Glutamatergic neuron (in vitro differentiated cells): ENCODE measurements around the gene WDR70. TPM values are rescaled to one million over a fixed set of nuclear protein-coding genes. Genes with fewer than 3 reads are reported as not detected.
"Not testable (repeated sequence)": the region's sequence is repeated elsewhere in the genome, so short reads cannot be mapped to it uniquely, and the experiment has no call there.

ENCODE experiments used
- DNase-seq: peaks from one replicate; pipeline ENCODE4 v3.0.0; 2022
- H3K27ac Mint-ChIP-seq: one replicate; pipeline ENCODE4 v1.8.0; 2020; ENCODE audit warnings: mild to moderate bottlenecking, mixed read lengths, inconsistent platforms; ENCODE audit not compliant: unreplicated experiment
- H3K27me3 Mint-ChIP-seq: one replicate; pipeline ENCODE4 v1.8.0; 2020; ENCODE audit warnings: mild to moderate bottlenecking, moderate library complexity, mixed read lengths, inconsistent platforms; ENCODE audit not compliant: unreplicated experiment
- H3K36me3 Mint-ChIP-seq: one replicate; pipeline ENCODE4 v1.8.0; 2020; ENCODE audit warnings: mild to moderate bottlenecking, mixed read lengths, inconsistent platforms; ENCODE audit not compliant: unreplicated experiment
- H3K4me1 Mint-ChIP-seq: one replicate; pipeline ENCODE4 v1.8.0; 2020; ENCODE audit warnings: mild to moderate bottlenecking, low read depth, mixed read lengths, inconsistent platforms; ENCODE audit not compliant: unreplicated experiment
- H3K4me3 Mint-ChIP-seq: one replicate; pipeline ENCODE4 v1.8.0; 2020; ENCODE audit warnings: mild to moderate bottlenecking, mixed read lengths, inconsistent platforms; ENCODE audit not compliant: unreplicated experiment
- H3K9me3 Mint-ChIP-seq: one replicate; pipeline ENCODE4 v1.8.0; 2020; ENCODE audit warnings: mild to moderate bottlenecking, moderate library complexity, mixed read lengths, inconsistent platforms; ENCODE audit not compliant: unreplicated experiment
- total RNA-seq: library from RNA; stranded (reverse); fragmentation: NEBNext Ultra II Directional; extraction: Animal tissue kit (Norgen Biotek cat#: 25700); gene quantifications from one replicate; pipeline ENCODE4 v1.2.1, GENCODE V29; 2021; ENCODE audit not compliant: unreplicated experiment
- TF ChIP-seq, protein P1 (sequence below): fragments of 200-600 bp; sonication (generic); IDR thresholded peaks from one replicate; pipeline ENCODE4 v1.5.0; 2021; ENCODE audit not compliant: partially characterized antibody, unreplicated experiment

WDR70 gene
- total RNA-seq, 1 donor from 2014 or later = 38.1 TPM

- H3K4me1 Mint-ChIP-seq = no peaks in the 10 kb centered on the region
- no peak overlapping the region for H3K27ac Mint-ChIP-seq
- H3K36me3 Mint-ChIP-seq = no peaks in the 10 kb centered on the region
- no peak for DNase-seq
- H3K27me3 Mint-ChIP-seq = peaks cover 2% of the 10 kb centered on the region
- TF ChIP-seq, protein P1, sequence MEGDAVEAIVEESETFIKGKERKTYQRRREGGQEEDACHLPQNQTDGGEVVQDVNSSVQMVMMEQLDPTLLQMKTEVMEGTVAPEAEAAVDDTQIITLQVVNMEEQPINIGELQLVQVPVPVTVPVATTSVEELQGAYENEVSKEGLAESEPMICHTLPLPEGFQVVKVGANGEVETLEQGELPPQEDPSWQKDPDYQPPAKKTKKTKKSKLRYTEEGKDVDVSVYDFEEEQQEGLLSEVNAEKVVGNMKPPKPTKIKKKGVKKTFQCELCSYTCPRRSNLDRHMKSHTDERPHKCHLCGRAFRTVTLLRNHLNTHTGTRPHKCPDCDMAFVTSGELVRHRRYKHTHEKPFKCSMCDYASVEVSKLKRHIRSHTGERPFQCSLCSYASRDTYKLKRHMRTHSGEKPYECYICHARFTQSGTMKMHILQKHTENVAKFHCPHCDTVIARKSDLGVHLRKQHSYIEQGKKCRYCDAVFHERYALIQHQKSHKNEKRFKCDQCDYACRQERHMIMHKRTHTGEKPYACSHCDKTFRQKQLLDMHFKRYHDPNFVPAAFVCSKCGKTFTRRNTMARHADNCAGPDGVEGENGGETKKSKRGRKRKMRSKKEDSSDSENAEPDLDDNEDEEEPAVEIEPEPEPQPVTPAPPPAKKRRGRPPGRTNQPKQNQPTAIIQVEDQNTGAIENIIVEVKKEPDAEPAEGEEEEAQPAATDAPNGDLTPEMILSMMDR = no peak
- no peak overlapping the region for H3K4me3 Mint-ChIP-seq
- peaks cover 1% of the 10 kb centered on the region for H3K9me3 Mint-ChIP-seq
Observed at GRCh38 chr5:37606632-37607248, 227.6 kb downstream of the WDR70 start.

DNA sequence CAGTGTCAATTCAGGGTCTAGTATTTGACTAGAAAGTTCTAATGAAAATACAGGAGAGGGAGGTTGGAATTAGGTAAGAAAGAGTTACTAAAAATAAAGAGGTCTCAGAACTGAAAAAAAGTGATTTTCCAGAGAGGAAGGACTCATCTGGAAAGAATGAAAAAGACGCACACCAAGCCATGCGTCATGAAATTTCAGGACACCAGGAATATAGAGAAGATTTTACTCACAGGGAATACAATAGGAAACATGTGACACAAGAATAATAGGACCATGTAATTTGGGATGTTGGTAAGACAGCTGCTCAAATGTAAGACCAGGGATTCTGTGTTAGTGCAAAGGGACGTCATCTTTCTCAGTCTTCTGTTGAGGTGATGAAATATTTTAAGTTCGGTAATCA is 236.1 kb downstream of the WDR70 start:
- no peak for DNase-seq
- TF ChIP-seq, protein P1 = no peak
- H3K36me3 Mint-ChIP-seq = no peaks in the 10 kb centered on the region
- H3K4me1 Mint-ChIP-seq = no peaks in the 10 kb centered on the region
- H3K27me3 Mint-ChIP-seq = no peaks in the 10 kb centered on the region
- no peak overlapping the region for H3K4me3 Mint-ChIP-seq
- peaks cover 2% of the 10 kb centered on the region for H3K9me3 Mint-ChIP-seq
- H3K27ac Mint-ChIP-seq = no peak overlapping the region

DNA sequence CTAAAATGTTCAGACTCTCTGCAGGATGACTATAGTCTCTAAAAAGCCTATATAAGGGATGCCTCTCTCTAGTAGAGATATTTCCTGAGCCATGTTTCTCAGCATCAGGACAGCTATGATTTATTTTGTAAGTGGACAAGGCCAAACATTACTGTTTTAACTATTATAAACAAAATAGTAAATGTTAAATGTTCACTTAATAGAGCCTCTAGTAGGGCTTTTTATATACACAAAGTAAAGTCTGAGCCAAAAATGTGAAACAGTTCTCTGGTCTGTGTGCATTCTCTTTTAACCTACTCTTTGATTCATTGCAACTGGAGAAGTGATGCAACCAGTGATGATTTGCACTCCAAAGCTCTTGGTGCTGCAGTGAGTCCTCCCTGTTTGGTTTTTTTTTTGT is 240.2 kb downstream of the WDR70 start:
- H3K27me3 Mint-ChIP-seq = peaks cover 2% of the 10 kb centered on the region
- no peaks in the 10 kb centered on the region for H3K36me3 Mint-ChIP-seq
- DNase-seq = no peak
- H3K4me1 Mint-ChIP-seq = no peaks in the 10 kb centered on the region
- peaks cover 2% of the 10 kb centered on the region for H3K9me3 Mint-ChIP-seq
- H3K27ac Mint-ChIP-seq = no peak overlapping the region
- TF ChIP-seq, protein P1 = no peak
- H3K4me3 Mint-ChIP-seq = no peak overlapping the region

DNA sequence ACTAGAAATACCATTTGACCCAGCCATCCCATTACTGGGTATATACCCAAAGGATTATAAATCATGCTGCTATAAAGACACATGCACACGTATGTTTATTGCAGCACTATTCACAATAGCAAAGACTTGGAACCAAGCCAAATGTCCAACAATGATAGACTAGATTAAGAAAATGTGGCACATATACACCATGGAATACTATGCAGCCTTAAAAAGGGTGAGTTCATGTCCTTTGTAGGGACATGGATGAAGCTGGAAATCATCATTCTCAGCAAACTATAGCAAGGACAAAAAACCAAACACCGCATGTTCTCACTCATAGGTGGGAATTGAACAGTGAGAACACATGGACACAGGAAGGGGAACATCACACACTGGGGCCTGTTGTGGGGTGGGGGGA is 243.2 kb downstream of the WDR70 start:
- not testable (repeated sequence) for DNase-seq, H3K4me3 Mint-ChIP-seq, H3K4me1 Mint-ChIP-seq, H3K27ac Mint-ChIP-seq, H3K36me3 Mint-ChIP-seq, H3K9me3 Mint-ChIP-seq, H3K27me3 Mint-ChIP-seq

DNA sequence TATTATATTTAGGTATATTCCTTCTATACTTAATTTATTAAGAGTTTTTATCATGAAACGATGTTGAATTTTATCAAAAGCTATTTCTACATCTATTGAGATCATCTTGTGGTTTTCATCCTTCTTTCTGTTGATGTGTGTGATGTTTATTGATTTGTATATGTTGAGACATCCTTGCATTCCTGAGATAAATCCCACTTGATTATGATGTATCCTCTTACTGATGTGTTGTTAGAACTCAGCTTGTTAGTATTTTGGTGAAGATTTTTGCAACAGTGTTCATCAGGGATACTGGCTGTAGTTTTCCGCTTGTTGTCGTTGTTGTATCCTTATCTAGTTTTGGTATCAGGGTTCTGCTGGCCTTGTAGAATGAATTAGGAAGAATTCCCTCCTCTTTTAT is 247.1 kb downstream of the WDR70 start:
- H3K27ac Mint-ChIP-seq = no peak overlapping the region
- H3K27me3 Mint-ChIP-seq = no peaks in the 10 kb centered on the region
- peaks cover 3% of the 10 kb centered on the region for H3K9me3 Mint-ChIP-seq
- TF ChIP-seq, protein P1 = no peak
- no peaks in the 10 kb centered on the region for H3K4me1 Mint-ChIP-seq
- H3K36me3 Mint-ChIP-seq = peaks cover 18% of the 10 kb centered on the region
- no peak overlapping the region for H3K4me3 Mint-ChIP-seq
- no peak for DNase-seq
